Stomach (tissue), 9 donors: ENCODE measurements around the gene ATP2B3. TPM values are rescaled to one million over a fixed set of nuclear protein-coding genes. Genes with fewer than 3 reads are reported as not detected.

ENCODE experiments used
- DNase-seq, 2 donors: peaks; one replicate each; pipeline versions ENCODE4 v3.0.0 to v3.0.0-alpha.2; 2013 to 2019
- H3K27ac ChIP-seq, 5 donors: fragments of 200-600 bp in 4 of 5; sonication (generic) in 4 of 5; one replicate each; pipeline ENCODE4 v1.5.1; 2013 to 2019; ENCODE audit warnings: mild to moderate bottlenecking in 1 of 5, moderate library complexity in 1 of 5
- H3K27me3 ChIP-seq, 3 donors: fragments of 200-600 bp; sonication (generic); one replicate each; pipeline ENCODE4 v1.5.1; 2017 to 2019; ENCODE audit warnings: mixed run types in 1 of 3
- H3K36me3 ChIP-seq, 4 donors: fragments of 200-600 bp; sonication (generic); 1 replicate in 3 of 4; 2 replicates in 1 of 4; pipeline ENCODE4 v1.5.1; 2016 to 2019
- H3K4me1 ChIP-seq, 4 donors: fragments of 200-600 bp; sonication (generic); one replicate each; pipeline ENCODE4 v1.5.1; 2016 to 2019
- H3K4me3 ChIP-seq, 4 donors: fragments of 200-600 bp; sonication (generic) in 3 of 4; one replicate each; pipeline ENCODE4 v1.5.1; 2016 to 2019; ENCODE audit warnings: mild to moderate bottlenecking in 1 of 4
- H3K9me3 ChIP-seq, 4 donors: fragments of 200-600 bp; sonication (generic); one replicate each; pipeline ENCODE4 v1.5.1; 2016 to 2019
- CTCF ChIP-seq, 7 experiments: fragments of 450-650 bp in 4 of 7; fragments of 200-600 bp in 3 of 7; sonication (generic) in 3 of 7; IDR thresholded peaks; one replicate each; pipeline ENCODE4 v1.5.1; 2016 to 2019; ENCODE audit warnings: antibody characterized with exemption in 7 of 7, control low read depth in 2 of 7, mild to moderate bottlenecking in 1 of 7
- EP300 ChIP-seq: sonication (generic); formaldehyde crosslinking; IDR thresholded peaks from one replicate; pipeline ENCODE4 v1.6.1; 2017; ENCODE audit warnings: antibody characterized with exemption
- POLR2A ChIP-seq, 4 donors: fragments of 450-650 bp; IDR thresholded peaks; one replicate each; pipeline ENCODE4 v1.6.1; 2016; ENCODE audit warnings: antibody characterized with exemption in 4 of 4, control low read depth in 2 of 4, mild to moderate bottlenecking in 1 of 4, moderate library complexity in 1 of 4
- POLR2AphosphoS5 ChIP-seq, 3 donors: sonication (generic); formaldehyde crosslinking; IDR thresholded peaks; one replicate each; pipeline ENCODE4 v1.6.1; 2016; ENCODE audit warnings: antibody characterized with exemption in 3 of 3
- WGBS, 5 donors: extraction: QIAGEN DNeasy Blood & Tissue Kit in 3 of 5; methylation state at CpG; one replicate each; pipeline versions ENCODE4 v1.1.5 to v1.1.7; 2013 to 2018; 5-methylcytosine and 5-hydroxymethylcytosine counted together
- intact Hi-C: fragments of 100-400 bp; cut with DNase I; formaldehyde crosslinking; loops from one replicate; pipeline ENCODE4 v1.15.1; 2023; ENCODE audit warnings: low total_unique reads
- polyA plus RNA-seq, 3 donors: library from polyadenylated mRNA; stranded (reverse); fragments of 200-250 nt; gene quantifications; one replicate each; pipeline ENCODE4 v1.2.3, GENCODE V29; 2013
- total RNA-seq, 5 donors: library from RNA; depleted of rRNA; stranded (reverse); fragments of >200 nt; gene quantifications; one replicate each; pipeline versions ENCODE4 v1.1.0 to v1.2.3, GENCODE V29; 2014 to 2016
- donor health status: healthy with polysubstance abuse.
- donor health status: Bipolar disorder and iron deficiency.
- donor health status: healthy.

Gene ATP2B3
- total and polyA plus RNA-seq, 8 donors, result 0.03 to 0.55 TPM; not detected in 6

- WGBS, 5 donors, result 57 to 75% (median 61%) methylated on average over 2 of the region's 2 CpGs
- Histone ChIP-seq H3K9me3 (no peaks in the 10 kb centered on the region), H3K36me3 (no peaks in the 10 kb centered on the region), H3K4me1 (peaks cover 0 to 3% (median 0%) of the 10 kb centered on the region in 4 donors), H3K27me3 (peaks cover 0 to 20% (median 0%) of the 10 kb centered on the region in 3 donors), H3K27ac (no peak overlapping the region), H3K4me3 (no peak overlapping the region)
- TF ChIP-seq POLR2A (IDR thresholded peaks at IDR 0.05) (no peak), EP300 (no peak), POLR2AphosphoS5 (IDR thresholded peaks at IDR 0.05) (no peak), CTCF (IDR thresholded peaks at IDR 0.05) (no peak)
- intact Hi-C loops, result no loop called here
- no peak for DNase-seq
Observed at GRCh38 chrX:153578889-153579288, 61.4 kb downstream of the ATP2B3 start.

GRCh38 chrX:153580700-153581386 lies 63.4 kb downstream of the ATP2B3 start:
- 64 to 81% (median 72%) methylated on average over 8 to 14 of the region's 14 CpGs for WGBS, 5 donors
- no peaks in the 10 kb centered on the region for H3K9me3 ChIP-seq
- H3K27ac ChIP-seq, result no peak overlapping the region
- peaks cover 0 to 15% (median 0%) of the 10 kb centered on the region in 3 donors for H3K27me3 ChIP-seq
- H3K4me3 ChIP-seq, result no peak overlapping the region
- TF ChIP-seq EP300, result no peak
- DNase-seq, result no peak
- peaks cover 0 to 3% (median 0%) of the 10 kb centered on the region in 4 donors for H3K4me1 ChIP-seq
- intact Hi-C loops, result no loop called here
- peaks cover 0 to under 1% (median 0%) of the 10 kb centered on the region in 4 donors for H3K36me3 ChIP-seq

- Histone ChIP-seq H3K27me3 (peaks cover 0 to 5% (median 0%) of the 10 kb centered on the region in 3 donors), H3K36me3 (peaks cover 0 to 18% (median 13%) of the 10 kb centered on the region in 4 donors), H3K4me3 (no peak overlapping the region), H3K27ac (no peak overlapping the region), H3K4me1 (peaks cover 0 to 3% (median 0%) of the 10 kb centered on the region in 4 donors), H3K9me3 (no peaks in the 10 kb centered on the region)
- intact Hi-C loops, result no loop called here
- WGBS, 5 donors, result 8 to 54% (median 19%) methylated on average over 8 to 13 of the region's 13 CpGs
- peak; percentile 31 to 80 for DNase-seq
- TF ChIP-seq POLR2AphosphoS5 (IDR thresholded peaks at IDR 0.05), result no peak
- no peak for TF ChIP-seq EP300
- TF ChIP-seq CTCF (IDR thresholded peaks at IDR 0.05), result no peak
- TF ChIP-seq POLR2A (IDR thresholded peaks at IDR 0.05), result no peak
Observed at GRCh38 chrX:153582896-153583295, 65.5 kb downstream of the ATP2B3 start.

GRCh38 chrX:153583433-153583832 lies 66.0 kb downstream of the ATP2B3 start:
- Histone ChIP-seq H3K36me3 (peaks cover 0 to 24% (median 18%) of the 10 kb centered on the region in 4 donors), H3K27me3 (peaks cover 0 to 5% (median 0%) of the 10 kb centered on the region in 3 donors), H3K9me3 (no peaks in the 10 kb centered on the region), H3K27ac (no peak overlapping the region), H3K4me1 (peaks cover 0 to 3% (median 0%) of the 10 kb centered on the region in 4 donors), H3K4me3 (no peak overlapping the region)
- 57 to 69% (median 67%) methylated on average over 2 of the region's 2 CpGs for WGBS, 5 donors
- intact Hi-C loops, result no loop called here
- DNase-seq, result no peak
- no peak for TF ChIP-seq CTCF (IDR thresholded peaks at IDR 0.05)
- TF ChIP-seq EP300, result no peak
- no peak for TF ChIP-seq POLR2AphosphoS5 (IDR thresholded peaks at IDR 0.05)
- no peak for TF ChIP-seq POLR2A (IDR thresholded peaks at IDR 0.05)

DNA sequence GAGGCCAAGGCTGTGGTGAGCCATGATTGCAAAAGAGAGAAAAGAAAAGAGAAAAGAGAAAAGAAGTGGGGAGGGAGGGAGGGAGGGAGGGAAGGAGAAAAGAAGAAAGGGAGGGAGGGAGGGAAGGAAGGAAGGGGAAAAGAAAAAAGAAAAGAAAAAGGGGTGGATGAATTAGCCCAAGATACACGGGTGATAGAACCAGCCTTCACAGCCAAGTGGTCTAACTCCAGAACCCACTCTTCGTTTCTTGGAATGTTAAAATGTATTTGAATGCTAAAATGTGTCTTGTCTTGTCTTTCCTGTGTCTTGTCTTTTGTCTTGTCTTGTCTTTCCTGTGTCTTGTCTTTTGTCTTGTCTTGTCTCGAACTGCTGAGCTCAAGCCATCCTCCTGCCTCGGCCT lies 68.4 kb downstream of the ATP2B3 start:
- TF ChIP-seq CTCF (IDR thresholded peaks at IDR 0.05), result no peak
- TF ChIP-seq POLR2A (IDR thresholded peaks at IDR 0.05), result no peak
- TF ChIP-seq EP300, result no peak
- no peak for TF ChIP-seq POLR2AphosphoS5 (IDR thresholded peaks at IDR 0.05)

More for the DNA sequence above, 68.4 kb downstream of the ATP2B3 start:
- Histone ChIP-seq H3K27ac (no peak overlapping the region), H3K4me1 (peaks cover 0 to 3% (median 0%) of the 10 kb centered on the region in 4 donors), H3K27me3 (peaks cover 0 to 5% (median 0%) of the 10 kb centered on the region in 3 donors), H3K9me3 (no peaks in the 10 kb centered on the region), H3K36me3 (peaks cover 0 to 46% (median 36%) of the 10 kb centered on the region in 4 donors), H3K4me3 (no peak overlapping the region)
- 83 to 93% (median 86%) methylated on average over 4 of the region's 4 CpGs for WGBS, 5 donors
- no peak for DNase-seq
- intact Hi-C loops, result no loop called here
